ENCODE measurements around the gene MIA2.
A peak's percentile ranks its signal among the peaks of the same experiment; 100 is the strongest.
"Not testable (repeated sequence)": the region's sequence is repeated elsewhere in the genome, so short reads cannot be mapped to it uniquely, and the experiment has no call there.

The MIA2 gene, protein sequence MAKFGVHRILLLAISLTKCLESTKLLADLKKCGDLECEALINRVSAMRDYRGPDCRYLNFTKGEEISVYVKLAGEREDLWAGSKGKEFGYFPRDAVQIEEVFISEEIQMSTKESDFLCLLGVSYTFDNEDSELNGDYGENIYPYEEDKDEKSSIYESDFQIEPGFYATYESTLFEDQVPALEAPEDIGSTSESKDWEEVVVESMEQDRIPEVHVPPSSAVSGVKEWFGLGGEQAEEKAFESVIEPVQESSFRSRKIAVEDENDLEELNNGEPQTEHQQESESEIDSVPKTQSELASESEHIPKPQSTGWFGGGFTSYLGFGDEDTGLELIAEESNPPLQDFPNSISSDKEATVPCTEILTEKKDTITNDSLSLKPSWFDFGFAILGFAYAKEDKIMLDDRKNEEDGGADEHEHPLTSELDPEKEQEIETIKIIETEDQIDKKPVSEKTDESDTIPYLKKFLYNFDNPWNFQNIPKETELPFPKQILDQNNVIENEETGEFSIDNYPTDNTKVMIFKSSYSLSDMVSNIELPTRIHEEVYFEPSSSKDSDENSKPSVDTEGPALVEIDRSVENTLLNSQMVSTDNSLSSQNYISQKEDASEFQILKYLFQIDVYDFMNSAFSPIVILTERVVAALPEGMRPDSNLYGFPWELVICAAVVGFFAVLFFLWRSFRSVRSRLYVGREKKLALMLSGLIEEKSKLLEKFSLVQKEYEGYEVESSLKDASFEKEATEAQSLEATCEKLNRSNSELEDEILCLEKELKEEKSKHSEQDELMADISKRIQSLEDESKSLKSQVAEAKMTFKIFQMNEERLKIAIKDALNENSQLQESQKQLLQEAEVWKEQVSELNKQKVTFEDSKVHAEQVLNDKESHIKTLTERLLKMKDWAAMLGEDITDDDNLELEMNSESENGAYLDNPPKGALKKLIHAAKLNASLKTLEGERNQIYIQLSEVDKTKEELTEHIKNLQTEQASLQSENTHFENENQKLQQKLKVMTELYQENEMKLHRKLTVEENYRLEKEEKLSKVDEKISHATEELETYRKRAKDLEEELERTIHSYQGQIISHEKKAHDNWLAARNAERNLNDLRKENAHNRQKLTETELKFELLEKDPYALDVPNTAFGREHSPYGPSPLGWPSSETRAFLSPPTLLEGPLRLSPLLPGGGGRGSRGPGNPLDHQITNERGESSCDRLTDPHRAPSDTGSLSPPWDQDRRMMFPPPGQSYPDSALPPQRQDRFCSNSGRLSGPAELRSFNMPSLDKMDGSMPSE (N-terminal part only)

DNA sequence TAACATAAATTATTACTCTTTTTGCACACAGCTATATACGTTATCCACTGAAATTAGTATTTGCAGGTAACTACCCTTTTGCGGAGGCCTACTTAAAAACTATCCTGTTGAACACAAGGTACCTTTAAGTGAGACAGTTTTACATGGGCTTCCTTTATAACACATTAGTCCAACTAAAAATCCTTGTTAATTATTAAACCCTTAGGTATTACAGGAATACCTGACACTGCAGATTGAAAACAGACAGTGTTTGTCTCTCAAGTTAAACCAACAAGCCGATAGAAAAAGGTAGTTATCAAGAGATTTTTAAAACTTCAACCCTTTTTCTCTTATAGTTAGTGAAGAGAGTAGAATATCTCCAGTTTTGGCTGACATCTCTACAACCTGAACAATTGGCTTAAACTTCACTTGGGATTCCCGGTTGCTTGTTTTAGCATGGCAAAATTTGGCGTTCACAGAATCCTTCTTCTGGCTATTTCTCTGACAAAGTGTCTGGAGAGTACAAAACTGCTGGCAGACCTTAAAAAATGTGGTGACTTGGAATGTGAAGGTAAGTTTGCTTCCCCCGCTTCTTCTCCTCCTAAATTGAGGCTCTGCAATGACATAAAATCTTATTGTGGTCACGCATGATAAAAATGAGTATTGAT, at the start of gene MIA2:
TSS of gene MIA2 (plus strand) at position 236 of the 647 bp plus-strand sequence. CDS start at position 436, 200 bp downstream.
- DNase-seq: no peak

DNA sequence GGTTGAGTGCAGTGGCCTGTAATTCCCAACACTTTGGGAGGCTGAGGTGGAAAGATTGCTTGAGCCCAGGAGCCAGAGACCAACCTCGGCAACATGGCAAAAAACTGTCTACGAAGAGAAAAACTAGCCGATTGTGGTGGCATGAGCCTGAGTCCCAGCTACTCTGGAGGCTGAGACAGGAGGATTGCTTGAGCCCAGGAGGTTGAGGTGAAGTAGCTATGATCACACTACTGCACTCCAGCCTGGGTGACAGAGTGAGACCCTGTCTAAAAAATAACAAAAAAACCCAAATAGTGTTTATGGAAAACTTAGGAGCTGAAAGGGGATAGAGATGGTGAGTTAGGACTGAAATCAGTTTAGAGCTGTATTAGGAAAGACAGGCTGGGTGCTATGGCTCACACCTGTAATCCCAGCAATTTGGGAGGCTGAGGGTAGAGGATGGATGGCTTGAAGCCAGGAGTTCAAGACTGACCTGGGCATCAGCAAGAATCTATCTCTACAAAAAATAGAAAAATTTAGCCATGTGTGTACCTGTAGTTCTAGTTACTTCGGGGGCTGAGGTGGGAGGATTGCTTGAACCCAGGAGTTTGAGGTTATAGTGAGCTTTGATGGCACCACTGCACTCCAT, 49.0 kb upstream of the MIA2 start:
- no peak for DNase-seq

- peak in 1 of 2 experiments; percentile 15 for DNase-seq
Observed at GRCh38 chr14:39185256-39186049, 48.3 kb upstream of the MIA2 start.

DNA sequence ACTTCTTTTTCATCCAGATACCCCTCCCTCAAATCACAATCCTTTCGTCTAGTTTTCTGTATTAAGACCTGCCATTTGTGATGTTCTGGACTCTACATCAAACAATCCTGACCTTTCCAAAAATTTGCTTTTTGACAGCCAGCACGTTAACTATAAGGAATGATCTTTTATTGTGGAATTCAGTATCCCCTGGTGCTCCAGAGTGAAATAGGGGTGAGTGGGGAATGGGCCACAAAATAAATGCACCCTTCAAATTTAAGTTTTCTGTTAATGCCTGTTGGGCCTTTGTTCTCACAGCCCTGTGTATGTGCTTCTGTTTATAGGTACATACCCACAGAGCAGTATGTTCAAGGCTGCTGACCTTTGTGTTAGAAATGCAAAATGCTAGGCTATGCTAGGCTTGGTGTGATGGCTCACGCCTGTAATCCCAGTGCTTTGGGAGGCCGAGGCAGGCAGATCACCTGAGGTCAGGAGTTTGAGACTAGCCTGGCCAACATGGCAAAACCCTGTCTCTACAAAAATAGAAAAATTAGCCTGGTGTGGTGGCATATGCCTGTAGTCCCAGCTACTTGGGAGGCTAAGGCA, 46.7 kb upstream of the MIA2 start:
- no peak for DNase-seq

GRCh38 chr14:39203659-39204606, 29.8 kb upstream of the MIA2 start:
- no peak for DNase-seq

GRCh38 chr14:39207430-39207829, 26.3 kb upstream of the MIA2 start:
- DNase-seq: not testable (repeated sequence)

GRCh38 chr14:39211109-39211741, 22.5 kb upstream of the MIA2 start:
- DNase-seq: no peak

DNA sequence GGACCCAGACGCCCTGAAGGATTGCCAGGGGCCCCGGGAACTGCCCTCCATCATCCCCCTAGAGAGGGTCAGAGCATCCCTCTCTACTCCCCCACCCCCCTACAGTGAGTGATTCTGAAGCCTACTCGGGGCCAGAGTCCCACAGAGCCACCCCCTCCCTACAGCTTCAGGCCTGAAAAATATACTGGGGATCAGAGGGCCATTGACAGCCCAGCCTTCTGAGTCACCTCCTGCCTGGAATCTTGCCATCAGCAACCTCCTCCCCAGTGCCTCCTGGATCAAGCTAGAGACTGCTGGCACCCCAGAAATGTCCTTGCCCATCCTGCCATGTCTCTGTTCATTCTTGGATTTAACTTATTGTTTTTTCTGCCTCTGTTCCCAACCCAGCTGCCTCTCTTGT, 21.7 kb upstream of the MIA2 start:
- peak in 1 of 2 experiments; percentile 8 for DNase-seq

GRCh38 chr14:39212693-39213092, 21.0 kb upstream of the MIA2 start:
- DNase-seq: no peak

DNA sequence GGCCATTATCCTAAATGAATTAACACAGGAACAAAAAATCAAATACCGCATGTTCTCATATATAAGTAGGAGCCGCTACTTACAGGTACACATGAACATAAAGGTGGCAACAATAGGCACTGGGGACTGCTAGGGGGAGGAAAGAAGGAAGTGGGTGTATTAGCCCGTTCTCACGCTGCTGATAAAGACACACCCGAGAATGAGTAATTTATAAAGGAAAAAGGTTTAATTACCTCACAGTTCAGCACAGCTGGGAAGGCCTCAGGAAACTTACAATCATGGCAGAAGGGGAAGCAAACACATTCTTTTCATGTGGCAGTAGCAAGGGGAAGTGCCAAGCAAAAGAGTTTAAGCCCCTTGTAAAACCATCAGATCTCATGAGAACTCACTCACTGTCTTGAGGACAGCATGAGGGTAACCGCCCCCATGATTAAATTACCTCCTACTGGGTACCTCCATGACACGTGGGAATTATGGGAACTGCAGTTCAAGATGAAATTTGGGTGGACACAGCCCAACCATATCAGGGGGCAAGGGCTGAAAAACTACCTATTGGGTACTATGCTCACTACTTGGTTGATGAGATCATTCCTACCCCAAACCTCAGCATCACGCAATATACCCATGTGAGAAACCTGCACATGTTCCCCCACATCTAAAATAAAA, 16.4 kb upstream of the MIA2 start:
- DNase-seq: peak in 1 of 2 experiments; percentile 30

- peak; percentile 11 to 79 for DNase-seq
Observed at GRCh38 chr14:39218171-39218769, 15.4 kb upstream of the MIA2 start.

DNA sequence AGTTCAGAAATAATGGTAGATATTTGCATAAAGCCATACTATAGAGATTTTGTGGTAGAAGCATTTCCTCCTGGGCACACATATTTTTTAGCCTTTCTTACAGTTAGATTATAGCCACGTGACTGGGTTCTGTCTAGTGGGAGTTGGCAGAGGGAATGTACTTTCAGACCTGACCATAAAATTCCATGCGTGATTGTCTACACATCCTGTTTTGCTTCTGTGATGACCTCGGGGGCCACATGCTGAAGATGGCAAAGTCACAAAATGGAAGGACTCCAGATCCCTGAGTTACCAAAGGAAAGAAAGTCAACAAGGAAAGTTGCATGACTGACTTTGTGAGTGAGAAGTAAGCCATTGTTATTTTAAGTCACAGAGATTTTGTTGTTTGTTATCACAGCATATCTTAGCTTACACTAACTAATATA, 14.6 kb upstream of the MIA2 start:
- peak in 1 of 2 experiments; percentile 78 for DNase-seq

DNA sequence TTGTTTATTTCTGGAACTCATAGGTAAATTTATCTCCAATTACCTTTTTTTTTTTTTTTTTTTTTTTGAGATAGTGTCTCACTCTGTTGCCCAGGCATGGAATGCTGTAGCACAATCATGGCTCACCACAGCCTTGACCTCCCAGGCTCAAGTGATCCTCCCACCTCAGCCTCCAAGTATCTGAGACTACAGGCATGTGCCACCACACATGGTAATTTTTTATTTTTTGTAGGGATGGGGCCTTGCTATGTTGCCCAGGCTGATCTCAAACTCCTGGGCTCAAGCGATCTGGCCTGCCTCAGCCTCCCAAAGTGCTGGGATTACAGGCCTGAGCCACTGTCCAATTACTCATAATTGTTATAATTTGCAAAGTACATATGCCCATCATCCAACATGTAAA, 13.2 kb upstream of the MIA2 start:
- not testable (repeated sequence) for DNase-seq

DNA sequence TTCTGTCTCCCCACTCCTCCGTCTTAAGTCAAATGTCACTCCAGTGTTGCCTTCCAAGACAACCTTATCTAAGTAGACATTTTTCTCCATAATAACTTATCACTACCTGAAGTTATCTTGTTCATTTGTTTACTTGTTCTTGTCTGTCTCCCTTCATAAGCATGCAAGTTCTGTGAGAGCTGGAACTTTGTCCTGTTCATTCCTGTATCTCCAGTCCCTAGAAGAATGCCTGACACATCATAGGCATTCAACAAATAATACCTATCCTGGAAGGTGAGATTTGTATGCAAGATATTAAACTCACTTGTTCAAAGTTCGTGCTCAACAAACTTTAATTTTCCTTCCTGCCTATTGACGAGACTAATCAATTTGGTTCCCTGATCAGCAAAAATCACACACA, 5.7 kb upstream of the MIA2 start:
- no peak for DNase-seq

GRCh38 chr14:39228509-39229221, 5.0 kb upstream of the MIA2 start:
- DNase-seq: no peak

- DNase-seq: no peak
Observed at GRCh38 chr14:39229222-39229543, 4.5 kb upstream of the MIA2 start.

DNA sequence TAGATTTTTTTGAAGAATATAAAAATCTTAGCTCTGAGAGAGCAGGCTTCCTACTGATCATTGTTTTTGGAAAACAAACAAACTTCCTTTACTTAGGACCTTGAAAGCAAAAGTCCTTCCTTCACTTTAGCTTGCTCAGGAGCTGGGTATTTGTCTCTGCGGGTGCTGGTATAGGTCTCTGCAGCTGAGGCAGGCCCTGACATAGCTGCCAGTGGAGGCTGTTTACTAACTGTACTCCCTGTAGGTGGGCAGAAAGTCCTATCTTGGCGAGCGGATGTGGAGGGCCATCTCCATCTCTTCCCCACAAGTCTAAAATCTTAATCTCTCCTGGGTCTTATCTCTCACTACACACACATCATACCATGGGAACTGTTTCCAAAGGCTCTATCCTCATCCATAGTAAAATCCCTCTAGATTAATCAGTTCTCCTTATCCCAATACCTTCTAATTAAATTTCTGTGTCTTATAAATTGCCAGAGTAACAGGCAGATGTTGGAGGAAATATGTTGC, 4.1 kb upstream of the MIA2 start:
- DNase-seq: no peak
